ENCODE measurements around the gene ZNF654. TPM values are rescaled to one million over a fixed set of nuclear protein-coding genes. Genes with fewer than 3 reads are reported as not detected.

ZNF654 gene
- total RNA-seq, 1 experiment from 2014 or later: 7.8 TPM

Other genes starting within 250 kb of the ZNF654 start
- gene CGGBP1, start 250 bp upstream of the ZNF654 start, total RNA-seq (2014; rRNA removed; shearing (Covaris generic)): 22.8 and 36.9 TPM in 2 replicates
- gene C3orf38, start 90.7 kb downstream of the ZNF654 start, total RNA-seq (2014; rRNA removed; shearing (Covaris generic)): 15.2 and 21.1 TPM in 2 replicates

Measured in M059J (cell line).